Upper lobe of left lung (tissue), 6 donors: ENCODE measurements around the gene CDH12. TPM values are rescaled to one million over a fixed set of nuclear protein-coding genes. Genes with fewer than 3 reads are reported as not detected.

Experiments used
- ATAC-seq, 2 donors: fragments of 200-7000 bp; cut with Tn5 transposase; one replicate each; pipeline ENCODE4 v1.9.1; 2022; ENCODE audit warnings: mild to moderate bottlenecking in 2 of 2, moderate library complexity in 2 of 2; ENCODE audit not compliant: low FRiP score in 2 of 2
- DNase-seq, 2 donors: peaks; one replicate each; pipeline ENCODE4 v3.0.0-alpha.2; 2019 to 2020
- H3K27ac ChIP-seq, 4 donors: fragments of 200-600 bp; sonication (generic); one replicate each; pipeline ENCODE4 v1.5.1; 2016 to 2019
- H3K27me3 ChIP-seq, 4 donors: fragments of 200-600 bp; sonication (generic); one replicate each; pipeline ENCODE4 v1.5.1; 2017 to 2019
- H3K36me3 ChIP-seq, 4 donors: fragments of 200-600 bp; sonication (generic); one replicate each; pipeline ENCODE4 v1.5.1; 2016 to 2019
- H3K4me1 ChIP-seq, 4 donors: fragments of 200-600 bp; sonication (generic); one replicate each; pipeline ENCODE4 v1.5.1; 2018 to 2019
- H3K4me3 ChIP-seq, 4 donors: fragments of 200-600 bp; sonication (generic); one replicate each; pipeline ENCODE4 v1.5.1; 2017 to 2019; ENCODE audit warnings: mild to moderate bottlenecking in 2 of 4, moderate library complexity in 1 of 4
- H3K9me3 ChIP-seq, 4 donors: fragments of 200-600 bp; sonication (generic); one replicate each; pipeline ENCODE4 v1.5.1; 2018 to 2019
- EP300 ChIP-seq, 4 donors: sonication (generic); formaldehyde crosslinking; IDR thresholded peaks; one replicate each; pipeline ENCODE4 v1.5.1; 2017; ENCODE audit warnings: antibody characterized with exemption in 4 of 4, control low read depth in 2 of 4
- POLR2A ChIP-seq, 4 donors: fragments of 450-650 bp; IDR thresholded peaks; one replicate each; pipeline ENCODE4 v1.5.1; 2016 to 2017; ENCODE audit warnings: antibody characterized with exemption in 4 of 4, mild to moderate bottlenecking in 2 of 4
- POLR2AphosphoS5 ChIP-seq, 2 donors: sonication (generic); formaldehyde crosslinking; IDR thresholded peaks; one replicate each; pipeline ENCODE4 v1.5.1; 2017; ENCODE audit warnings: antibody characterized with exemption in 2 of 2
- WGBS, 2 donors: methylation state at CpG; one replicate each; pipeline ENCODE4 v1.1.5; 2017 to 2018; 5-methylcytosine and 5-hydroxymethylcytosine counted together
- total RNA-seq, 6 donors: library from RNA; depleted of rRNA in 4 of 6; stranded (reverse); fragments of >200 nt in 4 of 6; gene quantifications; one replicate each; pipeline versions ENCODE4 v1.1.0 to v1.2.1, GENCODE V29; 2016 to 2021
- TF ChIP-seq, protein P1 (sequence below), 6 experiments: fragments of 450-650 bp in 4 of 6; fragments of 200-600 bp in 2 of 6; sonication (generic) in 2 of 6; IDR thresholded peaks; one replicate each; pipeline ENCODE4 v1.5.1; 2016 to 2019; ENCODE audit warnings: antibody characterized with exemption in 6 of 6
- donor health status: DM: no; HTN: no; CAD: no; lungs with moderate emphysema.
- donor health status: DM: no; HTN: yes; CAD: no; lungs with severe emphysema.

The CDH12 gene
- total RNA-seq, 6 donors from 2014 or later = 0.10 to 0.49 TPM; not detected in 4

DNA sequence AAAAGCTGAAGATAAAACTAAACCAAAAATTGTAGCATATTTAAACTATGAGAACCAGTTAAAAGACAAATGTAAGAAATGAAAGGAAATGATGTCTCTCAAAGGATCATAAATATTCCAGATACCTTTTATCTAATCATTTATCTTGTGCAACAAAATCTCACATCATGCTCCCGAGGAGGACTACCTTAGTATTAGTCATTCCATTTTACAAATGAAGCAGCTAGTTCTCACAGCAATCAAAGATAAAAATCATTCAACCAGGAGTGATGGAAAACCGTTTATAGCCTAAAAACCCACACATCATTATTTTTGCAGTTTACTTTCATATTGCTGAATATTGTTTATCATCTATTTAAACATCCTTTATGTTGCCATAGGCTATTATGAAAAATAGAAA lies 190.0 kb downstream of the CDH12 start:
- no peak for TF ChIP-seq POLR2A (IDR thresholded peaks at IDR 0.05)
- TF ChIP-seq POLR2AphosphoS5 (IDR thresholded peaks at IDR 0.05) = no peak
- TF ChIP-seq, protein P1, sequence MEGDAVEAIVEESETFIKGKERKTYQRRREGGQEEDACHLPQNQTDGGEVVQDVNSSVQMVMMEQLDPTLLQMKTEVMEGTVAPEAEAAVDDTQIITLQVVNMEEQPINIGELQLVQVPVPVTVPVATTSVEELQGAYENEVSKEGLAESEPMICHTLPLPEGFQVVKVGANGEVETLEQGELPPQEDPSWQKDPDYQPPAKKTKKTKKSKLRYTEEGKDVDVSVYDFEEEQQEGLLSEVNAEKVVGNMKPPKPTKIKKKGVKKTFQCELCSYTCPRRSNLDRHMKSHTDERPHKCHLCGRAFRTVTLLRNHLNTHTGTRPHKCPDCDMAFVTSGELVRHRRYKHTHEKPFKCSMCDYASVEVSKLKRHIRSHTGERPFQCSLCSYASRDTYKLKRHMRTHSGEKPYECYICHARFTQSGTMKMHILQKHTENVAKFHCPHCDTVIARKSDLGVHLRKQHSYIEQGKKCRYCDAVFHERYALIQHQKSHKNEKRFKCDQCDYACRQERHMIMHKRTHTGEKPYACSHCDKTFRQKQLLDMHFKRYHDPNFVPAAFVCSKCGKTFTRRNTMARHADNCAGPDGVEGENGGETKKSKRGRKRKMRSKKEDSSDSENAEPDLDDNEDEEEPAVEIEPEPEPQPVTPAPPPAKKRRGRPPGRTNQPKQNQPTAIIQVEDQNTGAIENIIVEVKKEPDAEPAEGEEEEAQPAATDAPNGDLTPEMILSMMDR (IDR thresholded peaks at IDR 0.05) = no peak
- no peak for TF ChIP-seq EP300 (IDR thresholded peaks at IDR 0.05)
- no peaks in the 10 kb centered on the region for H3K27me3 ChIP-seq
- 34 to 37% methylated on average over 2 of the region's 2 CpGs for WGBS, 2 donors

DNA sequence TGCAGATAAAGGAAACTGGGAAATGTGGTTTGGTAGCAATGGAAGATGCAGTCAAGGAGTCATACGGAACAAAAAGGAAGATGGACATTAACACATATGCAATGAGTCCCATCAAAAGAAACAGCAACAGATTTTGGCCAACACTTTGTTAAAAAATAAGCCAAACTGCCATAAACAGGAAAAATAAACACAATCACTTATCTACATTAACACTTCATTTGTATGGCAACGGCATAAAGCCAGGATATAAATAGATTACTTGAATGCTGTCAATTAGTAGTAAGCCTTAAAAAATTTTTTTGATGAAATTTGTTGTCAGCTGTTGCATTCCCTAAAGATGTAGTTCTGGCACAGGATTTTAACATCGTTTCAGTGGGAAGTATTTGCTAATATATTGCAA lies 190.8 kb downstream of the CDH12 start:
- TF ChIP-seq POLR2AphosphoS5 (IDR thresholded peaks at IDR 0.05) (no peak), POLR2A (IDR thresholded peaks at IDR 0.05) (no peak), EP300 (IDR thresholded peaks at IDR 0.05) (no peak)
- TF ChIP-seq, protein P1 (IDR thresholded peaks at IDR 0.05) = no peak
- DNase-seq = no peak

More for the DNA sequence above, 190.0 kb downstream of the CDH12 start:
- H3K36me3 ChIP-seq = no peaks in the 10 kb centered on the region
- H3K4me1 ChIP-seq = no peaks in the 10 kb centered on the region
- H3K9me3 ChIP-seq = no peaks in the 10 kb centered on the region
- no peak overlapping the region for H3K4me3 ChIP-seq
- ATAC-seq (no peak), DNase-seq (no peak)
- H3K27ac ChIP-seq = no peak overlapping the region

DNA sequence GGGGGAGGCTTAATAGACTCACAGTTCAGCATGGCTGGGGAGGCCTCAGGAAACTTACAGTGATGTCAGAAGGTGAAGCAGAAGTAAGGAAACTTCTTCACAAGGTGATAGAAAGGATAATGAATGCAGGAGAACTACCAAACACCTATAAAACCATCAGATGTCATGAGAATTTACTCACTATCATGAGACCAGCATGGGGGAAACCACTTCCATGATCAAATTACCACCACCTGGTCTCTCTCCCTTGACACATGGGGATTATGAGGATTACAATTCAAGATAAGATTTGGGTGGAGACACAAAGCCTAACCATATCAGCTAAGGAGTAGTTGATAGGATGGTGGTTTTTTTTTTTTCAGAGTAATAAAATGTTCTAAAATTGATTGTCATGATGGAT lies 201.8 kb downstream of the CDH12 start:
- Histone ChIP-seq H3K27ac (no peak overlapping the region), H3K9me3 (no peaks in the 10 kb centered on the region), H3K36me3 (no peaks in the 10 kb centered on the region), H3K4me1 (no peaks in the 10 kb centered on the region), H3K4me3 (no peak overlapping the region), H3K27me3 (no peaks in the 10 kb centered on the region)
- DNase-seq = no peak
- no peak for ATAC-seq
- TF ChIP-seq POLR2AphosphoS5 (IDR thresholded peaks at IDR 0.05) (no peak), POLR2A (IDR thresholded peaks at IDR 0.05) (no peak), EP300 (IDR thresholded peaks at IDR 0.05) (no peak)
- TF ChIP-seq, protein P1 (IDR thresholded peaks at IDR 0.05) = no peak

More for the DNA sequence above, 190.8 kb downstream of the CDH12 start:
- WGBS, 2 donors = 28 to 43% methylated on average over 3 of the region's 3 CpGs
- no peak for ATAC-seq
- no peaks in the 10 kb centered on the region for H3K36me3 ChIP-seq
- H3K9me3 ChIP-seq = no peaks in the 10 kb centered on the region
- H3K4me1 ChIP-seq = no peaks in the 10 kb centered on the region
- H3K27me3 ChIP-seq = no peaks in the 10 kb centered on the region
- no peak overlapping the region for H3K4me3 ChIP-seq
- no peak overlapping the region for H3K27ac ChIP-seq

DNA sequence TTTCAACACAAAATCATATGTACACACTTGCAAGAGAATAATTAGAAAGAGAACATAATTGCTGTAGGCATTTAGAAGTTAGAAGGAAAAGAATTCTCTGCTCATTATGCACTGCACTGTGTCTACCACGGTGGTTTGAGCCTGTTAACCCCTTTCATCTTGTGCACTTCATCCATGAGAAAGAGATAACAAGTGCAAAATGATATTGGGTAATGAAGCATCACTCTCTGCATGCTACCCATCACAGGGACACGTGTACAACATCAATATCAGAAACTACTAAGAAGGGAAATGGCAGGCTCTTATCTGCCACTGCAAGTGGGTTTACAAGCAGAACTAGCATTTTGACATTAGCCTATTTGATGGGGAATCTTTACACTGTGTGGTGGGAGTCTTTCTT lies 202.6 kb downstream of the CDH12 start:
- WGBS, 2 donors = 41 to 46% methylated on average over 2 of the region's 2 CpGs
- Histone ChIP-seq H3K36me3 (no peaks in the 10 kb centered on the region), H3K4me1 (no peaks in the 10 kb centered on the region), H3K27me3 (no peaks in the 10 kb centered on the region), H3K27ac (no peak overlapping the region), H3K4me3 (no peak overlapping the region), H3K9me3 (no peaks in the 10 kb centered on the region)
- no peak for DNase-seq
- TF ChIP-seq EP300 (IDR thresholded peaks at IDR 0.05) (no peak), POLR2A (IDR thresholded peaks at IDR 0.05) (no peak), POLR2AphosphoS5 (IDR thresholded peaks at IDR 0.05) (no peak)
- TF ChIP-seq, protein P1 (IDR thresholded peaks at IDR 0.05) = no peak
- no peak for ATAC-seq

DNA sequence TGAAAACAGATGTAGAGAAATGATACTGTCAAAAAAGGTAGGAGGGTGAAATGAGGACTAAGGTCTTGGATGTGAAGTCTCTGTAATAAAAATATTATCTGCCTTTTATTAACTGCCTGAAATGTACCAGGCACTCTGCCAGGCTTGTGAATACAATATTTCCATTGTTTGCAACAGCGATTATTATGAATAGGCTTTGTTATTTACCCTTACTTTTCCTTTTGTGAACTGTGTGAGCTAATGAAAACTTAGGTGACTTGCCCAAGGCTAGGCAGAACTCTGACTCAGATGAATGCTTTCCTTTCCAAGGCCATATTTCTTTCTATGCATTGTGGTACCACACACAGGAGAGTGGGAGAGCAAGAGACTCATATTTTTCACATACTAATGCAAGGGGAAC lies 204.1 kb downstream of the CDH12 start:
- ATAC-seq (no peak), DNase-seq (no peak)
- Histone ChIP-seq H3K4me1 (no peaks in the 10 kb centered on the region), H3K36me3 (no peaks in the 10 kb centered on the region), H3K27ac (no peak overlapping the region), H3K9me3 (no peaks in the 10 kb centered on the region), H3K4me3 (no peak overlapping the region), H3K27me3 (no peaks in the 10 kb centered on the region)
- TF ChIP-seq, protein P1 (IDR thresholded peaks at IDR 0.05) = no peak
- TF ChIP-seq EP300 (IDR thresholded peaks at IDR 0.05) (no peak), POLR2A (IDR thresholded peaks at IDR 0.05) (no peak), POLR2AphosphoS5 (IDR thresholded peaks at IDR 0.05) (no peak)
- WGBS, 2 donors = 33 to 37% methylated on average over 1 of the region's 1 CpG
